Activated CD4-positive, alpha-beta T cell treated with anti-CD3 and anti-CD28 coated beads, Interleukin-2, amount 50 U/mL, for 16 hours (primary cell): Measurements from ENCODE around the gene HES3.

Source experiments
- DNase-seq: peaks from one replicate; pipeline ENCODE4 v3.0.0-alpha.2; 2020

Gene HES3

GRCh38 chr1:6281511-6282402, 37.8 kb downstream of the HES3 start:
- no peak for DNase-seq

GRCh38 chr1:6282577-6283270, 38.7 kb downstream of the HES3 start:
- DNase-seq = no peak

- DNase-seq = no peak
Measured at GRCh38 chr1:6285336-6285735, 41.4 kb downstream of the HES3 start.

GRCh38 chr1:6286266-6286665, 42.3 kb downstream of the HES3 start:
- DNase-seq = no peak

- DNase-seq = no peak
Measured at GRCh38 chr1:6287029-6287428, 43.0 kb downstream of the HES3 start.

- DNase-seq = no peak
Measured at GRCh38 chr1:6287431-6287886, 43.5 kb downstream of the HES3 start.

- no peak for DNase-seq
Measured at GRCh38 chr1:6288026-6288425, 44.0 kb downstream of the HES3 start.

- no peak for DNase-seq
Measured at GRCh38 chr1:6288665-6289064, 44.7 kb downstream of the HES3 start.

- DNase-seq = no peak
Measured at GRCh38 chr1:6292102-6292501, 48.1 kb downstream of the HES3 start.

GRCh38 chr1:6294080-6294889, 50.3 kb downstream of the HES3 start:
- DNase-seq = no peak

- DNase-seq = no peak
Measured at GRCh38 chr1:6294890-6295556, 51.0 kb downstream of the HES3 start.
